NCI-H510A treated with DMSO at 0.1 percent for 48 hours (cell line): ENCODE results near the gene TSSC4.

ENCODE experiments used
- DNase-seq: peaks from one replicate; lab custom pipeline; 2025; lab: John Stamatoyannopoulos, UW

The TSSC4 gene

DNA sequence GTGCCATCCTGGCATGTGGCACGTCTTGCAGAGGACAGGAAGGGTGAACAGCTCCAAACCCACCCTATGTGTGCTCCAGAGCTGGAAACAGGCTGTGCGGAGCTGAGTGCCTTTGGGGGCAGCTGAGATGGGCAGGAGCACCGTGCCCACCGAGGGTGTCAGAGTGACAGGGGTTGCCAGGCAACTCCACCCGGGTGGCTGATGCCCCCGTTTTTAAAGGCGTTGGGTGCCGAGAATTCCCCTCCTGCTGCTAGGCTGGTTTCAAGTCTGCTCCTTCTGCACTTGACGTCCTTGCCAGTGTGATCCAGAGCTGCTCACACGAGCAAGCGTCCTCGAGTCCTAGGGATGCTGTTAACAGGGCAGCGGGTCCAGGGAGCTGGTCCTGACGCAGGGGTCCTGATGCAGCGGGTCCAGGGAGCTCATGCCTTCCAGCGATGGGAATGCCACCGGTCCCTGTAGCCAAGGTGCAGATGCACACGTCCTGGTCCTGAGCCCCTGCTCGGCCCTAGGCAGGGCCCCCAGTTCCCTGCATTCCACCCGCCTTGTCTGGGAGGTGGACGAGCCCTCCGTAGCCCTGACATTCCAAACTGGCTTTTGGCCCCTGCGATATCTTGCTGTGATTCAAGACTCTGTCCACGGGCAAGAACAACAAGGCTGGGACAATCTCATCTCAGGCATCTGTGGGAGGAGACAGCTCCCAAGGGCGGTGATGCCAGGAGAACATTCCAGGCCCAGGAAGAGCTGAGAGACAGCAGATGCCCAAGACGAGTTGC is 49.2 kb downstream of the TSSC4 start:
- DNase-seq: no peak

DNA sequence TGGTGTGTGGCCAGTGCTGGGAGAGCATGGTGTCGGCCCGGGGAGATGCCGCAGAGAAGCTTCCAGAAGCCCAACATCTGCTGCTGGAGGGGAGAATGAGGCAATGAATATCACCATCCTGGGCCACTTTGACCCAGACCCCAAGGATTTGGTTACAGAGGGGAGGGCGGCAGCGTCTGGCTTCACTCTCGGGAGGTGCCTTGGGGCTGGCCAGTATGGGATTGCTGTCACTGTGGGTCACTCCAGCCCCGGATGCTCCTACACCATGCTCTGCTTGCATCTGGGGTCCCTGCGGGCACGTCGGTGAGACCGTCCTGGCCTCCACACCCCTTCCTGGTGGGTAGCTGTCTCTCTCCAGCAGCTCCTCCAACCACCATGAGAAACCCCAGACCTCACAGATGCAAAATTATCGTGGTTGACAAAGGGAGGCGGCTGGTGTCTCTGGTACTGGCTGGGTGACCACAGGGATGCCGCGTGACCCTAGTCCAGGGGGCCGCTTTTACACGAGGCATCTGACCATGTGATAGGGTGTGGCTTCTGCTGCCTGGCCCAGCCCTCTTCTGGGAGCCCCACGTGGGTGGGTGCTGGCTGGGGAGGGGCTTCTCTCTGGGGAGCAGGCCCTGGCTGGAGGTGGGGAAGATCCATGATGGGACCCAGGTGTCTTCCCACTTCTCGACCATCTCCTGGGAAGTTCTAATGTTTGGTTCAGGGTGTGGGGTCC is 49.9 kb downstream of the TSSC4 start:
- no peak for DNase-seq

DNA sequence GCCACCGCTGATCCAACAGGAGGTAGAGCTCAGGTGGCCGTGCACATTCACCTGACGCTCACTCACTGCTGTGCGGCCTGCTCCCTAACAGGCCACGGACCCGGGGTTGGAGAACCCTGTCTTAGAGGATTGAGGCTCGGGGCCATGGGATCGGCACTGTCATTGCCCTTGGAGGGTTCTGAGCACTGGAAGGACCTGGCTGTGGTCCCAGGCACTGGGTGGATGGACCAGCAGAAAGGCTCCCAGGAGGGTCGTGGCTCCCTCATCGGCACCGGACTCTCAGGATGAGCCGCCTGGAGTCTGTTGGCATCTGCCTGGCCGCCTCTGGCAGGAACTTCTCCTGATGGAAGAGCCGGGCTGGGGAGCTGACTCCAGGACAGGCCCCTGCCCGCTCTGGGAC is 50.8 kb downstream of the TSSC4 start:
- no peak for DNase-seq

DNA sequence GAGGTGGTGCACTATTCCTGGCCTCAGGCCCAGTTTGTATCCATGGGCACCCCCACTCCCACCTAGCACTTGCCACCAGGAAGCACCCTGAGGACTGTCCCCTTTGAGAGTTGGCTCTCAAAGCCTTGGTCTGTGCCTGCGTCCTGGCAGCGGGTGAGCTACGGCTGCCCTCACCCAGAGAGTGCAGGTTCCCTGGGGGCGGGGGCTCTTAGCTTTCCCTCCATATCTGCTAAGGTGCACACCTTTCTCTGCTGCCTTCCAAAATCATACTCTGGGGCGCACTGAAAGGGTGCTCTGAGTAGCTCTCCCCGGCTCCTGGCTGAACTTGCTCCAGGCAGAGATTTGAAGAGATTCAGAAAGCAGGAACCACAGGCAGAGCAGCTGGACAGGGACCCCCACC is 51.4 kb downstream of the TSSC4 start:
- no peak for DNase-seq

DNA sequence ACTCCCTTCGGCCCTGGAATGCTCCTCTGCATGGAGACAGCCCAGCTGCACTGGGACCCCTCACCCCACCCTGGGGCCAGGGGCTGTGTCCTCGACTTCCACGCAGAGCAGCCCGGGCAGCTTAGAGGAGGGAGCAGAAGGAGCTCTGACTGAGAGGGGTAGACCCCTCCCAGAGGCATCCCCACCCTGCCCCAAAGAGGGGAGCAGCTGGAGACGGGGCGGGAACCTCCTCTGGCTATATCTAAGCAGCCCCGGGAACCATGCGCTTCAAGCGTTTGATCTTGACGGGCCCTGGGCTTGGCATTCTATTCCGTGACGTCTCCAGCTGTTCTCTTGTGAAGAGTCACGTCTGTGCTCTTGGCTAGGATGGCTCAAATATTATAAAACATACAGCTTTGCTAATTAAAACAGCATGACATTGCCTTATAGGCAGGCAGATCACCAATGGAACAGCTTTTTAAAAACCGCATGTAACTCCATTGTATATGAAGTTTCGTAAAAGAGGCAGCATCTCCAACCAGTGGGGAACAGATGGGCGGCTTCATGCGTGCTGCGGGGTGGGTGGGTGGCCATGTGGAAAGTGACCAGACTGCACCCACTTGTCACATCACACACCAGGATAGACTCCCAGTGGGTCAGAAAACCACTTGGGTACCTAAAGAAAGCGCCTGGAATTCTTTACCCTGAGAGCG is 51.9 kb downstream of the TSSC4 start:
- no peak for DNase-seq

DNA sequence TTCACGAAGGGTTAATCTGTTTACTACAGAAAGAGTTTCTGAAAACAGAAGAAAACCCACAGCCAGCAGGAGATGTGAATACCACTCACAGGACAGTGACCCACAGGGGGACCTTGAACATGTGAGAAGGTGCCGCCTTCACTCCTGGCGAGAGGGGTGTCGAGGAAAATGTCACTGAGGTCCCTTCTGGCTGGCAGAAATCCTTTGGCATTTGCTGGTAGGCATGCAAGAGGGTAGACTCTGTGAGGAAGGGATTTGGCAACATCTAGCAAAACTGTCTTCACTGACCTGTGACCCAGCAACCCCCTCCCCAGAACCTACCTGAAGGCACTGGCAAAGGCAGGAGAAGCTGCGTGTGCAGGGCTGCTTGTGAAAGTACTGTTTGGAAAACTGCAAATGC is 52.9 kb downstream of the TSSC4 start:
- DNase-seq: no peak
